Measurements from ENCODE around the gene TMC7. TPM values are rescaled to one million over a fixed set of nuclear protein-coding genes. Genes with fewer than 3 reads are reported as not detected.

Gene TMC7
- total and polyA plus RNA-seq, 9 of the 15 experiments (the other 6 are each of a cell fraction or from before 2014, with no cell fraction given) = 0.08 to 2.0 (median 1.5) TPM

DNA sequence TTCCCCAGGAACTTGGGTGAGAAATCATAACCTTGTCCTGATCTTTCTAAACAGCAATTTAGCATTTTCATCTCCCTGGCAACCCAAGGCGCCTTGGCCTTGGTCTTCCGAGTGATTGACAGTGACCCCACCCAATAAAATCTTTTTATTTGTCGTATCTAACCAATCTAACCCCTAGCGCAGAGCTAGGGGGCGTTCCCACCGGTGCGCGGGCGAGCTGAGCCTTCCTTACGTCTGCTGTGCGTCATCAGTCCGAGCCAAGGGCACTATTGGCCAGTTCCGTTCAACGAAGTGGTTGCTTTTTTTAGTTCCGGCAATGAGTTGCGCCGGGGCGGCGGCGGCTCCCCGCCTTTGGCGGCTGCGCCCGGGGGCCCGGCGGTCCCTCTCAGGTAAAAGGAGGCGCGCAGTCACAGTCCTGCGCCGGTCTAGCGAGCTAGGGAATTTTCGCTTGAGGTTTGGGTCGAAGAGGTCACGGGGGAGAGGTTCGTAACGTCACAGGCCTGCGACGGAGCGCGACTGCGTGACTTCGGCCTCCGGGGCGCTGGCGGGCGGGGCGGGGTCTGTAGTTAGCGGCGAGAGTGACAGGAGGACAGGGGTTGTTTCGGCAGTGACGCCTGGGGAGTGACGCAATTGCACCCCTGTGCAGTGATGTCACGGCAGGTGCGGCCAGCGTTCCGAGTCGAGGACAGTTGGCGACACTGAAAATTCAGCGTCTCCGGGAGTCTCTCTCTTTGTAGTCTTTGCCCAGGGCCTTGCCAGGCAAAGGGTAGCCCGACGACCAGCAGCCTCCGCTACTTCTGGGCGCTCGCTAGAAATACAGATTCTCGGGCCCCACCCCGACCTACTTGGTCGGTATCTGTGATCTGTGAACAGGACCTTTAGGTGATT, 83.9 kb downstream of the TMC7 start, which contains the start of gene COQ7 (continued):
- TF ChIP-seq, protein P1, sequence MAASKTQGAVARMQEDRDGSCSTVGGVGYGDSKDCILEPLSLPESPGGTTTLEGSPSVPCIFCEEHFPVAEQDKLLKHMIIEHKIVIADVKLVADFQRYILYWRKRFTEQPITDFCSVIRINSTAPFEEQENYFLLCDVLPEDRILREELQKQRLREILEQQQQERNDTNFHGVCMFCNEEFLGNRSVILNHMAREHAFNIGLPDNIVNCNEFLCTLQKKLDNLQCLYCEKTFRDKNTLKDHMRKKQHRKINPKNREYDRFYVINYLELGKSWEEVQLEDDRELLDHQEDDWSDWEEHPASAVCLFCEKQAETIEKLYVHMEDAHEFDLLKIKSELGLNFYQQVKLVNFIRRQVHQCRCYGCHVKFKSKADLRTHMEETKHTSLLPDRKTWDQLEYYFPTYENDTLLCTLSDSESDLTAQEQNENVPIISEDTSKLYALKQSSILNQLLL (CRISPR knock-in tag; IDR thresholded peaks at IDR 0.05; ENCODE audit: borderline replicate concordance) = no peak
- TF ChIP-seq MXI1 (IDR thresholded peaks at IDR 0.05; ENCODE audit: low read depth, low read length) (peak; percentile 94), JUND (IDR thresholded peaks at IDR 0.05; ENCODE audit: borderline replicate concordance, low read depth, low read length) (peak; percentile 84), JUND (tag; IDR thresholded peaks at IDR 0.05; ENCODE audit: borderline replicate concordance, low read depth, low read length) (peak; percentile 76; the same call in 2 of the 3 replicates), ZNF316 (IDR thresholded peaks at IDR 0.05) (peak; percentile 49), RFX5 (IDR thresholded peaks at IDR 0.05; ENCODE audit: low read depth, low read length) (no peak), ZNF57 (CRISPR knock-in tag; IDR thresholded peaks at IDR 0.05) (no peak), ETS2 (tag; IDR thresholded peaks at IDR 0.05; ENCODE audit: borderline replicate concordance, poor library complexity, severe bottlenecking) (no peak)
- TF ChIP-seq, protein P2, sequence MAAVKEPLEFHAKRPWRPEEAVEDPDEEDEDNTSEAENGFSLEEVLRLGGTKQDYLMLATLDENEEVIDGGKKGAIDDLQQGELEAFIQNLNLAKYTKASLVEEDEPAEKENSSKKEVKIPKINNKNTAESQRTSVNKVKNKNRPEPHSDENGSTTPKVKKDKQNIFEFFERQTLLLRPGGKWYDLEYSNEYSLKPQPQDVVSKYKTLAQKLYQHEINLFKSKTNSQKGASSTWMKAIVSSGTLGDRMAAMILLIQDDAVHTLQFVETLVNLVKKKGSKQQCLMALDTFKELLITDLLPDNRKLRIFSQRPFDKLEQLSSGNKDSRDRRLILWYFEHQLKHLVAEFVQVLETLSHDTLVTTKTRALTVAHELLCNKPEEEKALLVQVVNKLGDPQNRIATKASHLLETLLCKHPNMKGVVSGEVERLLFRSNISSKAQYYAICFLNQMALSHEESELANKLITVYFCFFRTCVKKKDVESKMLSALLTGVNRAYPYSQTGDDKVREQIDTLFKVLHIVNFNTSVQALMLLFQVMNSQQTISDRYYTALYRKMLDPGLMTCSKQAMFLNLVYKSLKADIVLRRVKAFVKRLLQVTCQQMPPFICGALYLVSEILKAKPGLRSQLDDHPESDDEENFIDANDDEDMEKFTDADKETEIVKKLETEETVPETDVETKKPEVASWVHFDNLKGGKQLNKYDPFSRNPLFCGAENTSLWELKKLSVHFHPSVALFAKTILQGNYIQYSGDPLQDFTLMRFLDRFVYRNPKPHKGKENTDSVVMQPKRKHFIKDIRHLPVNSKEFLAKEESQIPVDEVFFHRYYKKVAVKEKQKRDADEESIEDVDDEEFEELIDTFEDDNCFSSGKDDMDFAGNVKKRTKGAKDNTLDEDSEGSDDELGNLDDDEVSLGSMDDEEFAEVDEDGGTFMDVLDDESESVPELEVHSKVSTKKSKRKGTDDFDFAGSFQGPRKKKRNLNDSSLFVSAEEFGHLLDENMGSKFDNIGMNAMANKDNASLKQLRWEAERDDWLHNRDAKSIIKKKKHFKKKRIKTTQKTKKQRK (IDR thresholded peaks at IDR 0.05; ENCODE audit: borderline replicate concordance, low read depth, low read length) = no peak
- TF ChIP-seq, protein P3, sequence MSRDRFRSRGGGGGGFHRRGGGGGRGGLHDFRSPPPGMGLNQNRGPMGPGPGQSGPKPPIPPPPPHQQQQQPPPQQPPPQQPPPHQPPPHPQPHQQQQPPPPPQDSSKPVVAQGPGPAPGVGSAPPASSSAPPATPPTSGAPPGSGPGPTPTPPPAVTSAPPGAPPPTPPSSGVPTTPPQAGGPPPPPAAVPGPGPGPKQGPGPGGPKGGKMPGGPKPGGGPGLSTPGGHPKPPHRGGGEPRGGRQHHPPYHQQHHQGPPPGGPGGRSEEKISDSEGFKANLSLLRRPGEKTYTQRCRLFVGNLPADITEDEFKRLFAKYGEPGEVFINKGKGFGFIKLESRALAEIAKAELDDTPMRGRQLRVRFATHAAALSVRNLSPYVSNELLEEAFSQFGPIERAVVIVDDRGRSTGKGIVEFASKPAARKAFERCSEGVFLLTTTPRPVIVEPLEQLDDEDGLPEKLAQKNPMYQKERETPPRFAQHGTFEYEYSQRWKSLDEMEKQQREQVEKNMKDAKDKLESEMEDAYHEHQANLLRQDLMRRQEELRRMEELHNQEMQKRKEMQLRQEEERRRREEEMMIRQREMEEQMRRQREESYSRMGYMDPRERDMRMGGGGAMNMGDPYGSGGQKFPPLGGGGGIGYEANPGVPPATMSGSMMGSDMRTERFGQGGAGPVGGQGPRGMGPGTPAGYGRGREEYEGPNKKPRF (IDR thresholded peaks at IDR 0.05; ENCODE audit: low read depth, low read length) = no peak
- TF ChIP-seq, protein P4, sequence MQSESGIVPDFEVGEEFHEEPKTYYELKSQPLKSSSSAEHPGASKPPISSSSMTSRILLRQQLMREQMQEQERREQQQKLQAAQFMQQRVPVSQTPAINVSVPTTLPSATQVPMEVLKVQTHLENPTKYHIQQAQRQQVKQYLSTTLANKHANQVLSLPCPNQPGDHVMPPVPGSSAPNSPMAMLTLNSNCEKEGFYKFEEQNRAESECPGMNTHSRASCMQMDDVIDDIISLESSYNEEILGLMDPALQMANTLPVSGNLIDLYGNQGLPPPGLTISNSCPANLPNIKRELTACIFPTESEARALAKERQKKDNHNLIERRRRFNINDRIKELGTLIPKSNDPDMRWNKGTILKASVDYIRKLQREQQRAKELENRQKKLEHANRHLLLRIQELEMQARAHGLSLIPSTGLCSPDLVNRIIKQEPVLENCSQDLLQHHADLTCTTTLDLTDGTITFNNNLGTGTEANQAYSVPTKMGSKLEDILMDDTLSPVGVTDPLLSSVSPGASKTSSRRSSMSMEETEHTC (IDR thresholded peaks at IDR 0.05) = peak; percentile 80
- TF ChIP-seq, protein P5, sequence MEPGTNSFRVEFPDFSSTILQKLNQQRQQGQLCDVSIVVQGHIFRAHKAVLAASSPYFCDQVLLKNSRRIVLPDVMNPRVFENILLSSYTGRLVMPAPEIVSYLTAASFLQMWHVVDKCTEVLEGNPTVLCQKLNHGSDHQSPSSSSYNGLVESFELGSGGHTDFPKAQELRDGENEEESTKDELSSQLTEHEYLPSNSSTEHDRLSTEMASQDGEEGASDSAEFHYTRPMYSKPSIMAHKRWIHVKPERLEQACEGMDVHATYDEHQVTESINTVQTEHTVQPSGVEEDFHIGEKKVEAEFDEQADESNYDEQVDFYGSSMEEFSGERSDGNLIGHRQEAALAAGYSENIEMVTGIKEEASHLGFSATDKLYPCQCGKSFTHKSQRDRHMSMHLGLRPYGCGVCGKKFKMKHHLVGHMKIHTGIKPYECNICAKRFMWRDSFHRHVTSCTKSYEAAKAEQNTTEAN (CRISPR knock-in tag; IDR thresholded peaks at IDR 0.05) = no peak
- TF ChIP-seq, protein P6, sequence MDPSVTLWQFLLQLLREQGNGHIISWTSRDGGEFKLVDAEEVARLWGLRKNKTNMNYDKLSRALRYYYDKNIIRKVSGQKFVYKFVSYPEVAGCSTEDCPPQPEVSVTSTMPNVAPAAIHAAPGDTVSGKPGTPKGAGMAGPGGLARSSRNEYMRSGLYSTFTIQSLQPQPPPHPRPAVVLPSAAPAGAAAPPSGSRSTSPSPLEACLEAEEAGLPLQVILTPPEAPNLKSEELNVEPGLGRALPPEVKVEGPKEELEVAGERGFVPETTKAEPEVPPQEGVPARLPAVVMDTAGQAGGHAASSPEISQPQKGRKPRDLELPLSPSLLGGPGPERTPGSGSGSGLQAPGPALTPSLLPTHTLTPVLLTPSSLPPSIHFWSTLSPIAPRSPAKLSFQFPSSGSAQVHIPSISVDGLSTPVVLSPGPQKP (CRISPR knock-in tag; IDR thresholded peaks at IDR 0.05) = no peak

All from K562 (cell line).